Stimulated activated CD4-positive, alpha-beta T cell treated with anti-CD3 and anti-CD28 coated beads, TNF-alpha, amount 100 ng/mL, for 1 hour (primary cell): ENCODE results near the gene CEP85L.

ENCODE experiments used
- DNase-seq, 3 donors: peaks; one replicate each; pipeline ENCODE4 v3.0.0-alpha.2; 2020; ENCODE audit warnings: low read depth in 3 of 3, low spot score in 1 of 3

Gene CEP85L

GRCh38 chr6:118502169-118502568 is 149.2 kb downstream of the CEP85L start:
- DNase-seq, result no peak

- DNase-seq, result no peak
Observed at GRCh38 chr6:118501765-118502164, 149.6 kb downstream of the CEP85L start.

- DNase-seq, result no peak
Observed at GRCh38 chr6:118501099-118501498, 150.3 kb downstream of the CEP85L start.

- DNase-seq, result no peak
Observed at GRCh38 chr6:118500130-118501015, 151.0 kb downstream of the CEP85L start.

GRCh38 chr6:118495485-118496280 is 155.7 kb downstream of the CEP85L start:
- no peak for DNase-seq

GRCh38 chr6:118494091-118494490 is 157.3 kb downstream of the CEP85L start:
- no peak for DNase-seq

- no peak for DNase-seq
Observed at GRCh38 chr6:118489990-118490389, 161.4 kb downstream of the CEP85L start.

GRCh38 chr6:118488631-118489030 is 162.8 kb downstream of the CEP85L start:
- DNase-seq, result no peak

- no peak for DNase-seq
Observed at GRCh38 chr6:118485601-118486550, 165.5 kb downstream of the CEP85L start.

- no peak for DNase-seq
Observed at GRCh38 chr6:118476551-118476950, 174.8 kb downstream of the CEP85L start.

GRCh38 chr6:118473266-118473665 is 178.1 kb downstream of the CEP85L start:
- no peak for DNase-seq

GRCh38 chr6:118469468-118469867 is 181.9 kb downstream of the CEP85L start:
- DNase-seq, result no peak

- DNase-seq, result no peak
Observed at GRCh38 chr6:118468682-118469465, 182.5 kb downstream of the CEP85L start.

GRCh38 chr6:118467181-118467580 is 184.2 kb downstream of the CEP85L start:
- no peak for DNase-seq

GRCh38 chr6:118464620-118465019 is 186.8 kb downstream of the CEP85L start:
- no peak for DNase-seq

GRCh38 chr6:118460958-118461470 is 190.4 kb downstream of the CEP85L start:
- DNase-seq, result no peak

- no peak for DNase-seq
Observed at GRCh38 chr6:118456982-118457381, 194.4 kb downstream of the CEP85L start.

- DNase-seq, result no peak
Observed at GRCh38 chr6:118451839-118452238, 199.6 kb downstream of the CEP85L start.

- no peak for DNase-seq
Observed at GRCh38 chr6:118444796-118445195, 206.6 kb downstream of the CEP85L start.

GRCh38 chr6:118436482-118436881 is 214.9 kb downstream of the CEP85L start:
- DNase-seq, result no peak
